ENCODE data around the gene PDLIM5. TPM values are rescaled to one million over a fixed set of nuclear protein-coding genes. Genes with fewer than 3 reads are reported as not detected.
"Not testable (repeated sequence)": the region's sequence is repeated elsewhere in the genome, so short reads cannot be mapped to it uniquely, and the experiment has no call there.

The PDLIM5 gene
- total and polyA plus RNA-seq, 7 donors = 215 to 840 (median 480) TPM

GRCh38 chr4:94508806-94509205 is 57.1 kb downstream of the PDLIM5 start:
- WGBS, 3 donors = 20 to 38% (median 24%) methylated on average over 1 of the region's 1 CpG
- no peak for TF ChIP-seq CTCF (IDR thresholded peaks at IDR 0.05)
- H3K9me3 ChIP-seq = no peaks in the 10 kb centered on the region
- H3K4me1 ChIP-seq = peaks cover 77% of the 10 kb centered on the region
- H3K27me3 ChIP-seq (ENCODE audit: insufficient read depth in 3 of 3, low read length in 2 of 3) = no peaks in the 10 kb centered on the region
- peaks cover 0 to 6% of the 10 kb centered on the region in 2 donors for H3K36me3 ChIP-seq (ENCODE audit: insufficient read depth in 1 of 2, low read depth in 1 of 2)
- no peak overlapping the region for H3K4me3 ChIP-seq
- peak overlapping the region; percentile 78 for H3K27ac ChIP-seq
- ATAC-seq = no peak
- no peak for DNase-seq
- intact Hi-C loops (cut with DNase I) = no loop called here

GRCh38 chr4:94511591-94511990 is 59.8 kb downstream of the PDLIM5 start:
- Histone ChIP-seq H3K9me3 (no peaks in the 10 kb centered on the region), H3K36me3 (ENCODE audit: insufficient read depth in 1 of 2, low read depth in 1 of 2) (peaks cover 0 to 6% of the 10 kb centered on the region in 2 donors), H3K27me3 (ENCODE audit: insufficient read depth in 3 of 3, low read length in 2 of 3) (no peaks in the 10 kb centered on the region), H3K4me3 (no peak overlapping the region), H3K4me1 (peaks cover 79% of the 10 kb centered on the region), H3K27ac (peak overlapping the region; percentile 48)
- WGBS, 3 donors = 97 to 100% (median 100%) methylated on average over 1 of the region's 1 CpG
- no peak for ATAC-seq
- no peak for DNase-seq
- intact Hi-C loops (cut with DNase I) = no loop called here
- no peak for TF ChIP-seq CTCF (IDR thresholded peaks at IDR 0.05)

GRCh38 chr4:94513532-94513931 is 61.8 kb downstream of the PDLIM5 start:
- 79 to 89% (median 79%) methylated on average over 2 of the region's 2 CpGs for WGBS, 3 donors
- H3K36me3 ChIP-seq (ENCODE audit: insufficient read depth in 1 of 2, low read depth in 1 of 2); DNase-seq; ATAC-seq; H3K27ac ChIP-seq; H3K9me3 ChIP-seq; H3K4me3 ChIP-seq; intact Hi-C loops (cut with DNase I); H3K27me3 ChIP-seq (ENCODE audit: insufficient read depth in 3 of 3, low read length in 2 of 3): not testable (repeated sequence)
- H3K4me1 ChIP-seq = peaks cover 78% of the 10 kb centered on the region

- Histone ChIP-seq H3K27ac (peak overlapping the region; percentile 64), H3K27me3 (ENCODE audit: insufficient read depth in 3 of 3, low read length in 2 of 3) (no peaks in the 10 kb centered on the region), H3K9me3 (no peaks in the 10 kb centered on the region), H3K4me1 (peaks cover 78% of the 10 kb centered on the region), H3K4me3 (no peak overlapping the region), H3K36me3 (ENCODE audit: insufficient read depth in 1 of 2, low read depth in 1 of 2) (peaks cover 2 to 7% of the 10 kb centered on the region in 2 donors)
- no peak for DNase-seq
- WGBS, 3 donors = 46 to 65% (median 49%) methylated on average over 4 of the region's 4 CpGs
- ATAC-seq = no peak
- TF ChIP-seq CTCF (IDR thresholded peaks at IDR 0.05) = no peak
- intact Hi-C loops (cut with DNase I) = no loop called here
Measured at GRCh38 chr4:94515365-94515764, 63.6 kb downstream of the PDLIM5 start.

- ATAC-seq (peak in 2 of 4 donors; percentile 16 to 40), DNase-seq (no peak)
- peak overlapping the region; percentile 64 for H3K27ac ChIP-seq
- peaks cover 78% of the 10 kb centered on the region for H3K4me1 ChIP-seq
- no peaks in the 10 kb centered on the region for H3K27me3 ChIP-seq (ENCODE audit: insufficient read depth in 3 of 3, low read length in 2 of 3)
- H3K4me3 ChIP-seq = no peak overlapping the region
- intact Hi-C loops (cut with DNase I) = no loop called here
- H3K36me3 ChIP-seq (ENCODE audit: insufficient read depth in 1 of 2, low read depth in 1 of 2) = peaks cover 2 to 7% of the 10 kb centered on the region in 2 donors
- no peak for TF ChIP-seq CTCF (IDR thresholded peaks at IDR 0.05)
- 74 to 83% (median 80%) methylated on average over 3 of the region's 3 CpGs for whole genome bisulfite sequencing, 3 donors
- no peaks in the 10 kb centered on the region for H3K9me3 ChIP-seq
Measured at GRCh38 chr4:94516067-94516466, 64.3 kb downstream of the PDLIM5 start.
